Neural progenitor cell (in vitro differentiated cells): ENCODE results near the gene MDM2.

ENCODE experiments used
- CTCF ChIP-seq: fragments of 200-600 bp; sonication (generic); IDR thresholded peaks from 2 replicates; pipeline ENCODE4 v1.5.1; 2017; ENCODE audit warnings: antibody characterized with exemption, mild to moderate bottlenecking
- EZH2 ChIP-seq: fragments of 200-600 bp; sonication (generic); IDR thresholded peaks from 2 replicates; pipeline ENCODE4 v1.6.1; 2017; ENCODE audit warnings: antibody characterized with exemption, mild to moderate bottlenecking, moderate library complexity
- EZH2phosphoT487 ChIP-seq: fragments of 200-600 bp; sonication (generic); IDR thresholded peaks from 2 replicates; pipeline ENCODE4 v1.6.1; 2017; ENCODE audit warnings: antibody characterized with exemption

- TF ChIP-seq CTCF (no peak), EZH2 (no peak), EZH2phosphoT487 (no peak)
Measured at GRCh38 chr12:68884251-68884650, 76.3 kb downstream of the MDM2 start.
